Psoas muscle (tissue), 8 donors: Measurements from ENCODE around the gene GRB10. TPM values are rescaled to one million over a fixed set of nuclear protein-coding genes. Genes with fewer than 3 reads are reported as not detected.
A peak's percentile ranks its signal among the peaks of the same experiment; 100 is the strongest.
"Not testable (repeated sequence)": the region's sequence is repeated elsewhere in the genome, so short reads cannot be mapped to it uniquely, and the experiment has no call there.

Experiments used
- ATAC-seq, 4 donors: fragments of 200-7000 bp; cut with Tn5 transposase; one replicate each; pipeline ENCODE4 v1.9.1; 2020; ENCODE audit warnings: moderate library complexity in 3 of 4, mild to moderate bottlenecking in 2 of 4
- DNase-seq, 2 donors: peaks; one replicate each; pipeline ENCODE4 v3.0.0-alpha.2; 2020
- H3K27ac ChIP-seq: fragments of 200-600 bp; one replicate; pipeline ENCODE4 v1.8.0; 2022
- H3K27me3 ChIP-seq, 3 donors: fragments of 200-600 bp in 1 of 3; one replicate each; pipeline versions ENCODE4 v1.6.1 to v1.8.0; 2013 to 2022; ENCODE audit warnings: low read length in 2 of 3, mild to moderate bottlenecking in 2 of 3, moderate library complexity in 1 of 3; ENCODE audit not compliant: insufficient read depth in 3 of 3
- H3K36me3 ChIP-seq, 2 donors: fragments of 200-600 bp in 1 of 2; one replicate each; pipeline versions ENCODE4 v1.6.1 to v1.8.0; 2013 to 2022; ENCODE audit warnings: low read depth in 1 of 2, mild to moderate bottlenecking in 1 of 2, moderate library complexity in 1 of 2; ENCODE audit not compliant: insufficient read depth in 1 of 2
- H3K4me1 ChIP-seq: fragments of 200-600 bp; one replicate; pipeline ENCODE4 v1.8.0; 2022
- H3K4me3 ChIP-seq: fragments of 200-600 bp; one replicate; pipeline ENCODE4 v1.8.0; 2022; ENCODE audit warnings: mild to moderate bottlenecking
- H3K9me3 ChIP-seq: fragments of 200-600 bp; one replicate; pipeline ENCODE4 v1.8.0; 2022
- whole genome bisulfite sequencing, 3 donors: extraction: QIAGEN DNeasy Blood & Tissue Kit; methylation state at CpG; one replicate each; pipeline versions ENCODE4 v1.1.6 to v1.1.7; 2013; 5-methylcytosine and 5-hydroxymethylcytosine counted together
- intact Hi-C, 2 donors: fragments of 100-400 bp; cut with DNase I; formaldehyde crosslinking; loops; one replicate each; pipeline versions ENCODE4 v1.11.0 to v1.14.2; 2022
- polyA plus RNA-seq, 3 donors: library from polyadenylated mRNA; stranded (reverse); fragments of 200-250 nt; gene quantifications; one replicate each; pipeline ENCODE4 v1.2.3, GENCODE V29; 2013
- total RNA-seq, 4 donors: library from RNA; stranded (reverse); fragmentation: NEBNext Ultra II Directional in 2 of 4; extraction: Animal tissue kit (Norgen Biotek cat#: 25700) in 2 of 4; gene quantifications; one replicate each; pipeline versions ENCODE4 v1.2.1 to v1.2.4, GENCODE V29; 2021 to 2023
- TF ChIP-seq, protein P1 (sequence below): fragments of 200-600 bp; IDR thresholded peaks from one replicate; pipeline ENCODE4 v1.8.0; 2022; ENCODE audit warnings: antibody characterized with exemption
- donor health status: healthy with polysubstance abuse.
- donor health status: DM: no; HTN: no; CAD: no; lungs with moderate emphysema.
- donor health status: Bipolar disorder and iron deficiency.
- donor health status: healthy.
- donor health status: DM: yes; HTN: yes; CAD: no.
- donor health status: DM: no; HTN: no; CAD: no.
- donor health status: DM: no; HTN: no; CAD: no.
- donor health status: DM: yes; HTN: yes; CAD: no.

GRB10 gene
- total and polyA plus RNA-seq, 7 donors: 25.8 to 72.7 (median 53.0) TPM

GRCh38 chr7:50552921-50553320, 229.8 kb downstream of the GRB10 start:
- intact Hi-C loops: no loop called here
- Histone ChIP-seq H3K4me3 (no peak overlapping the region), H3K36me3 (no peaks in the 10 kb centered on the region), H3K4me1 (no peaks in the 10 kb centered on the region), H3K27me3 (no peaks in the 10 kb centered on the region), H3K27ac (no peak overlapping the region), H3K9me3 (no peaks in the 10 kb centered on the region)
- ATAC-seq: peak in 2 of 4 donors; percentile 29 to 57
- WGBS, 3 donors: 16 to 25% (median 20%) methylated on average over 4 of the region's 4 CpGs
- TF ChIP-seq, protein P1, sequence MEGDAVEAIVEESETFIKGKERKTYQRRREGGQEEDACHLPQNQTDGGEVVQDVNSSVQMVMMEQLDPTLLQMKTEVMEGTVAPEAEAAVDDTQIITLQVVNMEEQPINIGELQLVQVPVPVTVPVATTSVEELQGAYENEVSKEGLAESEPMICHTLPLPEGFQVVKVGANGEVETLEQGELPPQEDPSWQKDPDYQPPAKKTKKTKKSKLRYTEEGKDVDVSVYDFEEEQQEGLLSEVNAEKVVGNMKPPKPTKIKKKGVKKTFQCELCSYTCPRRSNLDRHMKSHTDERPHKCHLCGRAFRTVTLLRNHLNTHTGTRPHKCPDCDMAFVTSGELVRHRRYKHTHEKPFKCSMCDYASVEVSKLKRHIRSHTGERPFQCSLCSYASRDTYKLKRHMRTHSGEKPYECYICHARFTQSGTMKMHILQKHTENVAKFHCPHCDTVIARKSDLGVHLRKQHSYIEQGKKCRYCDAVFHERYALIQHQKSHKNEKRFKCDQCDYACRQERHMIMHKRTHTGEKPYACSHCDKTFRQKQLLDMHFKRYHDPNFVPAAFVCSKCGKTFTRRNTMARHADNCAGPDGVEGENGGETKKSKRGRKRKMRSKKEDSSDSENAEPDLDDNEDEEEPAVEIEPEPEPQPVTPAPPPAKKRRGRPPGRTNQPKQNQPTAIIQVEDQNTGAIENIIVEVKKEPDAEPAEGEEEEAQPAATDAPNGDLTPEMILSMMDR: no peak
- DNase-seq: no peak

- intact Hi-C loops: no loop called here
- H3K4me3 ChIP-seq: no peak overlapping the region
- DNase-seq (no peak), ATAC-seq (no peak)
- H3K9me3 ChIP-seq: no peaks in the 10 kb centered on the region
- H3K27ac ChIP-seq: no peak overlapping the region
- no peaks in the 10 kb centered on the region for H3K4me1 ChIP-seq
- 70 to 80% (median 80%) methylated on average over 4 of the region's 4 CpGs for WGBS, 3 donors
- H3K36me3 ChIP-seq: no peaks in the 10 kb centered on the region
- no peaks in the 10 kb centered on the region for H3K27me3 ChIP-seq
- TF ChIP-seq, protein P1: no peak
These were observed 230.6 kb downstream of the GRB10 start for GRCh38 chr7:50552139-50552538.

DNA sequence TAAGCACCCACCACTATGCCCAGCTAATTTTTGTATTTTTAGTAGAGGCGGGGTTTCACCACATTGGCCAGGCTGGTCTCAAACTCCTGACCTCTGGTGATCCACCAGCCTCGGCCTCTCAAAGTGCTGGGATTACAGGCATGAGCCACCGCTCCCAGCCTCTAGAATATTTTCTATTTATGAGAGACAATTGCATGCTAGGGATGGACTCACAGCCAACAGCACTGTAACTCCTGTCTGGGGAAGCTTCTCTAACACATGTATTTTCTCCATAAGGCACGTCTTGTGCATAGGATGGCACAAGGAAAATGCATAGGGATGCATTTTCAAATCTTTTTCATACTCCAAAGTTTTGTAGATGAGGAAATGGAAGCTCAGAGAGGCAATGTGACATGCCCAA, 237.1 kb downstream of the GRB10 start:
- DNase-seq, H3K4me1 ChIP-seq, H3K27ac ChIP-seq, intact Hi-C loops, H3K4me3 ChIP-seq, H3K27me3 ChIP-seq, H3K36me3 ChIP-seq, H3K9me3 ChIP-seq, ATAC-seq: not testable (repeated sequence)
- WGBS, 3 donors: 82 to 88% (median 88%) methylated on average over 4 of the region's 4 CpGs

DNA sequence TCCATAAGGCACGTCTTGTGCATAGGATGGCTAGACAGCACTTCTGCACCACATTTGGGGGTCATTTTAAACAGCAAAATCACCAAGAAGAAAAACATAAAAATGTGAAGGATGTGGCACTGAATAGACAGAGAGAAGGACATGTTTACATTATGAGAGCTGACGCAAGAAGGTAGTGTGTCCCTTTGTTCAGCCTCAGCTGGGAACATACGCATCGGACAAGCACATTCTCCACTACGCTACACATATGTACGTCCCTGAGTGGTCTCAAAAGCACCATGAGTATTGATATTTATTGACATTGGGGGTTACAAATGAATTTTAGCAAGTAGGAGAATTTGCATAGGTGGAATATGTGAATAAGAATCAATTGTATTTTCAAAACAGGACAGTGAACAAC, 237.7 kb downstream of the GRB10 start:
- no peaks in the 10 kb centered on the region for H3K4me1 ChIP-seq
- 79 to 82% (median 81%) methylated on average over 6 of the region's 6 CpGs for WGBS, 3 donors
- H3K27ac ChIP-seq: no peak overlapping the region
- intact Hi-C loops: no loop called here
- no peaks in the 10 kb centered on the region for H3K27me3 ChIP-seq
- no peaks in the 10 kb centered on the region for H3K36me3 ChIP-seq
- H3K9me3 ChIP-seq: no peaks in the 10 kb centered on the region
- TF ChIP-seq, protein P1: no peak
- ATAC-seq (no peak), DNase-seq (no peak)
- no peak overlapping the region for H3K4me3 ChIP-seq

DNA sequence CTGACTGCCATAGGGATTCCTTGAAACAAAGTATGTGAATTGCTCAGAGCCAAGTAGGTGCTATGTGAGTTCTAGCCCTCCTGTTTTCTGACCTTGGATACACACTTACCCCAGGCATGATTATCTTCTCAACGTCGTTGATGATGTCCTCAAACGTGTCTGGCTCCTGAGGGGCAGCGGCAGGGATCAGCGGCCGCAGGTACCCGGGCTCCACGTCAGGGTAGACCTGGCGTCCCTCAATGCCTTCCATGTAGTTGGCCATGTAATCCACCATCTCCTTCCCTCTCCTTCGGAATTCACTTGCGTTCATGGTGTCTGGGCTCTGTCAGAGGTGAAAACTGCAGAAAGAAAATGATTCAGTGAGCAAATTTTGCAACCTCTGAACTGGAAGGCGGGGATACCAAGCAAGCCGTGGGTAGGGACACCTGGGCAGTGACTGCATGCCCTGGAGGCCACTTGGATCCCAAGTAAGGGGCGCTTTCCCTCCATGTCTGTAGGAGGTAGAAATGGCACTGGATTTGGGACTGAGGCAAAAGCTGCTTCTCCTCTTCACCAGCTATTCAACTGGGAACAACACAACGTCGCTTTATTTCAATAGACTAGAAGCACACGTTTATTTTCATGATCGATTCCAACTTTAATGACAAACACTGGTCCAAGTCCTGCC, 238.8 kb downstream of the GRB10 start:
- Histone ChIP-seq H3K27me3 (no peaks in the 10 kb centered on the region), H3K4me3 (no peak overlapping the region), H3K27ac (no peak overlapping the region), H3K4me1 (no peaks in the 10 kb centered on the region), H3K36me3 (no peaks in the 10 kb centered on the region), H3K9me3 (no peaks in the 10 kb centered on the region)
- ATAC-seq (no peak), DNase-seq (no peak)
- TF ChIP-seq, protein P1: no peak
- intact Hi-C loops: no loop called here
- WGBS, 3 donors: 91 to 93% (median 91%) methylated on average over 18 of the region's 18 CpGs
